Fibroblast of skin of left biceps (primary cell): ENCODE data around the gene CPT1A.

ENCODE experiments used
- DNase-seq, 2 experiments: peaks; one replicate each; pipeline ENCODE4 v3.0.0-alpha.2; 2013; ENCODE audit warnings: low read depth in 2 of 2

The CPT1A gene

DNA sequence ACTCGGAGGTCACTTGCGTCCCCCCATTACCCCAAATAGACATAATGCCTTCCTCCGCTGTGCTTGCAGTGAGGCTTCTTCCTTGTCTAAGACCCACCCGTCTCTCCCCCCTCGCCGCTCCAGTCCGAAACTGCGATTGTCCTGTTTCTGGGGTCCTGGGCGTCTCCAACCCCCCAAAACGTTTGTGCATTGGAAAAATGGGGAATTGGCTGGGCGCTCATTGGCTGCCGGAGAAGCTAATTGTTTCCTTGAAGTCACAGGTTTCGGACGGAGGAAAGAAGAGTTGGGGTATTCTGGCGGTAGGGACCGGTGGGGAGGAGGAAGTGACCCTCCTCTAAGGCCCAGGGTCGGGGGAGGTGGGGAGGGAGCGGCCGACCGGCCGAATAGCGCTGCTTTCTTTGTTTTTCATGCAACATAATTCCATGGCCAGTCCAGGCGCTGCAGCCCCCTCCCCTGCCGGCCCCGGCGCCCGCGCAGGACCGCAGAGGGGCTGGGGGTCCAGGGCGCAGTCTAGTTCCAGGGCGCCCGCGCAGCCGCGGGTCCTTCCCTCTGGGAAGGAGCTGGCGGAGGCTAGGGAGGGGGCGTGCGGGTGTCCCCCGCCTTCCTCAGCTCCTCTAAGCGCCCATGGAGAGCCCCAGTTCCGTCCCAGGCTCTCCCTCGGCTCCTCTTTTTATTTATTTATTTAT, 12.7 kb upstream of the CPT1A start:
- no peak for DNase-seq

DNA sequence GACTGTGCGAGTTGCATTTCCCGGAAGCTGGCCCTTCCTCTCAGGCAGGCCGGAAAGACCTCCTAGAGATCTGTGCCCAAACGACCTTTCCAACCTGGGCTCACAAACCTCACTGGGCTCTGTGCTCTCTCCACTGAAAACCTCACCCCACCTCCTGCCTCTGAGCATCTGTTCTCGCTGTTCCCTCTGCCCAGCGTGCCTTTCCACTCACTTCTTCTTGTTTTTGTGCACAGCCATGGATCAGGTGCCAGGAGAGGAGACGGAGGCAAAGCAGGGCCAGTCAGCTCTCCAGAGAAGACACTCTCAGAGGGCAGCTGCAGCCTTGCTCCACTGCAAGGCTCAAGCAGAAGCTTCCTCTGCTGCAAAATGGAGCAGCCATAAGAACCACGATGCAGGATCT, 10.9 kb upstream of the CPT1A start:
- DNase-seq = no peak

DNA sequence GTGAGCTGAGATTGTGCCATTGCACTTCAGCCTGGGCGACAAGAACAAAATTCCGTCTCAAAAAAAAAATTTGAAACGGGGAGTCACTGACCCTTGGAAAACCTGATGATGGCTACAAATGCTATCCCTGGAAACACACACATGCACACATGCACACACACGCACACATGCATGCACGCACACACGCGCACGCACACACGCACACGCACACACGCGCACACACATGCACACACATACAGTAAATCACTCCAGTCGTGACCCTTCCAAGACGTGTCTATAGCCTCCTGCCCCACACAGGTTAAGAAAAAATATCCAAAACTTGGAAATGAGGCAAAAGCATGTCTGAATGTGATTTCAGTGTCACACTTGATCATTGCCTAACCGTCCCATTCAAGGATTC, 6.7 kb upstream of the CPT1A start:
- DNase-seq = no peak

DNA sequence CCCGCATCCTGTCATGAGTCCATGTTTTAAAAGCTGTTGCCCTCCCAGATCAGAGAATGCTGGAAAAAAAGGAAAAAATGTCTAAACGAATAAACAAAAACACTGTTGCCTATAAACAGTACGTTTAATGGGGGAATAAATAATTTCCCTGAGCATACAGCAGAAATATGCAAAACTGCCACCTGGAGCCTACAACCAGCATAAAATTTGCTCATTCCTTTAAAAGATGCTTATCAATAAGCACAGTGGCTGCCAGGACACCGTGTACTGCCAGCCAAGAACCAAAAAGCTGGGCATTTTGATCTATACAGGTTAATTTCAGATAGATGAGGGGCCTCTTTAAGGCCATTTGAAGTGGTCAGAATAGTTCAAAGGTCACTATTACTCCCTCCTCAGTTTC, 5.7 kb upstream of the CPT1A start:
- DNase-seq = no peak

DNA sequence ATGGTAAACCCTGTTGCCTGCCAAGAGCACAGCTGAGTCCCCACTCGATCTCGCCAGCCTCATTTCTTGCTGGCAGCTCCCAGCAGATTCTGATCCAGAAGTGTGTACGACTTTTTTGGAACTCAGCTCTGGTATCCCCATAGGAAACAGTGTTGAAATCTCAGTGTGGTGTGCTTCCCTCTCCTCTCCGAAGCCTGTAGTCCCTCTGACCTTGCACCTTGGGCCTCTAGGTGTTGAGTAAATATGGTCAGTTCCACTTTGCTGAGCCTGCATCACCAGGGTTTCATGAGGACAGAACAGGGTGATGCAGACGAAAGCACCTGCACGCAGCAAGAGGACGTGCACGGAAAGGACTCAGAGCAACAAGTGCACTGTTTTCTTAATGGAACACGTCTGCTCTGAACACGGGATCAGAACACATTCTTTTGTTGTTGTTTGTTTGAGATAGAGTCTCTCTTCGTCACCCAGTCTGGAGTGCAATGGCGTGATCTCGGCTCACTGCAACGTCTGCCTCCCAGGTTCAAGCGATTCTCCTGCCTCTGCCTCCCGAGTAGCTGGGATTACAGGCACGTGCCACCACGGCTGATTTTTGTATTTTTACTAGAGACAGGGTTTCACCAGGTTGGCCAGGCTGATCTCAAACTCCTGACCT, 3.8 kb upstream of the CPT1A start:
- no peak for DNase-seq

DNA sequence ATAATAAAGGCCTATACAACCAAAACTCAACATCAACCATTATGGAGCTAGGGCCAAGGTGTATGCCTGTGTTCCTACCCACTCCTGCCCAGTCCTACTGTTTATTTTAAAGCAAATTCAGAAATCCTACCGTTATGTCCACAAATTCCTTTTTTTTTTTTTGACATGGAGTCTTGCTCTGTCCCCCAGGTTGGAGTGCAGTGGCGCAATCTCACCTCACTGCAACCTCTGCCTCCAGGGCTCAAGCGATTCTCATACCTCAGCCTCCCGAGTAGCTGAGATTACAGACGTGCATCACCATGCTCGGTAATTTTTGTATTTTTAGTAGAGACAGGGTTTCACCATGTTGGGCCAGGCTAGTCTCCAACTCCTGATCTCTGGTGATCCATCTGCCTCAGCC, 3.1 kb upstream of the CPT1A start:
- DNase-seq = no peak

DNA sequence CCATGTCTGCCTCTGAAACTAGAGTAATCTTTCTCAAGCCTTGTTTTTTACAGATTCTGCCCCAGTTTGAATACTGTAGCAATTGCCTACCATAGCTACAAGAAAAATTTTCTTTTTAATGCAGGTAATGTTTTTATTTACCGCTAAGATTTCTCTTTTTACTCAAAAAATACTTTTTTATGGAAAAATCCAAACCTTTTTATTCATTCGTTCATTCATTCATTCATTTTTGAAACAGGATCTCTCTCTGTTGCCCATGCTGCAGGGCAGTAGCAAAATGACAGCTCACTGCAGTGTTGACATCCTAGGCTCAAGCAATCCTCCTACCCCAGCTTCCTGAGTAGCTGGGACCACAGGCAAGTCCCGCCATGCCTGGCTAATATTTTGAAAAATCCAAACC, 2.7 kb upstream of the CPT1A start:
- DNase-seq = no peak

DNA sequence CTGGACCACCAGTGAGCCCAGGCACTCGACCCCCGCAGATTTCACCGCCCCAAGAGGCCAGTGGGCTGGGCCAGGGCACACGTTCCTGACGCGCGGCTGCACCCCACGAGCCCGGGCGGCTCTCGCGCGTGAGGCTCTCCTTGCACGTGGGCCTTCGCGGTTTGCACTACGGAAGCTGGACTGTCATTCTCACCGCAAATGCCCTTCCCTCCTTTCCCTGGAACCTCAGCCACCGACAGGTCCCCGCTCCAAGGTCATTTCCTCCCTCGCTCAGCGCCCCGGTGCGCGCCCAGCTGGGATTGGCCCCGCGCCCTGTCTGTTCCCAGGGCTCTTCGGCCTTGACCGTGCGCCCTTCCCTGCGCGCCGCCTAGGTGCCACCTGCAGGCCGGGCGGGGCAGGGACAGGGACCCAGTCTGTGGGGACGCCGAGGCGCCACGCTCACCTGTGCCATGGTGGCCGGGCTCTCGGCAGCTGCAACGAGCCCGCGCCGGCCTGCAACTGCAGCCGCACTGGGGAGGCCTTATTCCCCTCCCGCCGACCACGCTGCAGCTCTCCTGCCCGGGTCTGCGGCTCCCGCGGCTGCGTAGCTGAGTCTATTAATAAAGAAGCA, 2.1 kb upstream of the CPT1A start:
- DNase-seq = no peak

DNA sequence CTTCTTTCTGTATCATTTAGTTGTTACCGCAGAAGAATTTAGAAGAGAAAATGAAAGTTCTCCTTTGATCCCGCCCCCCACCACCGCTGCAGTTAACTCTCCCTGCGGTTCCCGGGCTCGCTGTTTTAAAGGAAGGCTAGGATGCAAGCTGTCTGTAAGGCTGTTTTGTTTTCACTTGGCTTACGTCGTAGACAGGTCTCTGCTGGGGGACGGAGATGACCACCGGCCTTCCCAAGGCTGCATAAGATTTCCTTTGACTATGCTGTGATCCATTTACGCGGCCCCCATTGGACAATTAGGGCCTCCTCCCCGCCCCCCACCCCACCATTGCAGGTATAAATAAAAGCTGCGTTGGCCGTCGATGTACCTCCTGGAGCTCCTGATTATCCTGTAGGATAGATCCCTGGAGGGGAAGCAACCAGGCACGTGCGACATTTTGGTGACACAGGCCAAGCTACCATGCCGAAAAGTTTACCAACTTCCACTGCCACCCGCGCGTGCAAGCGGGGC, 1.4 kb upstream of the CPT1A start:
- DNase-seq = no peak

DNA sequence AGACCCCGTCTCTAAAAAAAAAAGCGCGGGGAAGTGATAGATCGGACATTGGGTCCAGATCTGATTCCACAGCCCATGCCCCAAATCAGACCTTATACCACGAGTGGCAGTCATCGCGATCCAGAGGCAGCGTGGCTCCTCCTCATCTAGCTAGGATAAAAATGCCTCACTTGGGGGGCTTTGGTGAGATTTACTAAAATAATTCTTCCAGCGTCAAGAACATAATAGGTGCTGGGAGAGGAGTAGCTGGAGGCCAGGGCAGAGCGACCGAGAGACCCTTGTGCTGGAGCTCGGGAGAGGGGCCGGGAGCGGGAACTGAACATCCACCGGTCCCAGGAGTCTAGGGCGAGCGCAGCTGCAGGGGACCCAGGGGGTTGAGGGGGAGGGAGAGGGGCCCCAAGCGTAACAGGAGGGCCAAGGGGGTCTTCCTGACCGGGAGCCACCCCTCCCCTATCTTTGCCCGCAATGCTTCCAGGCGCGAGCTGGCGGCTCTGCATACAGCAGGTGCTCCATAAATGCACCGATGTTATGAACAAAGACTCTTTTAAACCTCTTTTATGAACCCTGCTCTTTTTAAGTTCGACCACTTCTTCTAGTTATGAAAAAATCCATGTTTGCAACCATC, 823 bp upstream of the CPT1A start:
- DNase-seq = no peak

DNA sequence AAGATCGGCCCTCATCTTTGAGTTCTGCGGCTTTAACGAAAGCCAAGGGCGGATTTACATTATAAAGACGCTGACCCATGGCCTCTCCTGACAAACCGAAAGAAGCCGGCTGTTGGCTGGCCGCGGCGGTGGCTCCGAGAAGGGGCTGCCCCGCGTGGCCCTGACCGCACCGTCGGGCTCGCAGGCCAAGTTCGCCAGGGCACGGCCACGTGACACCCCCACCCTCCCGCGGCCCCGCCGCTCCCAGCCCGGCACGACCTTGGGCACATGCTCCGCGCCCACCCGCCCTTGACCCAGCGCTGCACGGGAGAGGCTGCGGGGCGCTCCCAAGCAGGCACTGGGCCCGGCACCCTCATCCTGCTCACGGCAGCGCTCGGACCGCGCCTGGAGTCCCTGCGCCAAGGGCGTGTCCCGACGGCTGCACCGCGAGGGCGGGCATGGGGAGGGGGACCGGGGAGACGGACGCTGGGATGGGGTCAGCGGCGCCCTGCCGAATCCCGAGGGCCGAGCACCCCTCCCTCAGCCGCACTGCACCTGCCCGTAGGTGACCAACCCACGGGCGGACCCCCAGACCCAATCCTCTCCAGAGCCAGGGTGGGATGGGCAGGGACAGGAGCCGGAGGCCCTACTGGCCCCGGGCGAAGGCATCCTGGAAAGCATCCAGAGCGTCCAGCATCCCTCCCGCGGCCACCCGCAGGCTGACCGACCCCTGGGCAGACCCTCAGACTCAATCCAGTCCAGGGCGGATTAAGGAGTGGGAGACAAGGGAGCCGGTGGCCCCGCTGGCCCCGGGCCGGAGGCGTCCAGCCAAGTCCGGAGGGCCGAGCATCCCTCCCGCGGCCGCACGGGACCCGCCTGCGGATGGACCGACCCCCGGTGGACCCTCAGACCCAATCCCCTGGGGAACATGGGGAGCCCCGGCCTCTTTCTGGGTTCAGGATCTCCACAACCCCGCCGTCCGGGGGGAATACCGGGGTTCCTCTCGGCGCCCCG, 759 bp downstream of the CPT1A start:
- DNase-seq = no peak

DNA sequence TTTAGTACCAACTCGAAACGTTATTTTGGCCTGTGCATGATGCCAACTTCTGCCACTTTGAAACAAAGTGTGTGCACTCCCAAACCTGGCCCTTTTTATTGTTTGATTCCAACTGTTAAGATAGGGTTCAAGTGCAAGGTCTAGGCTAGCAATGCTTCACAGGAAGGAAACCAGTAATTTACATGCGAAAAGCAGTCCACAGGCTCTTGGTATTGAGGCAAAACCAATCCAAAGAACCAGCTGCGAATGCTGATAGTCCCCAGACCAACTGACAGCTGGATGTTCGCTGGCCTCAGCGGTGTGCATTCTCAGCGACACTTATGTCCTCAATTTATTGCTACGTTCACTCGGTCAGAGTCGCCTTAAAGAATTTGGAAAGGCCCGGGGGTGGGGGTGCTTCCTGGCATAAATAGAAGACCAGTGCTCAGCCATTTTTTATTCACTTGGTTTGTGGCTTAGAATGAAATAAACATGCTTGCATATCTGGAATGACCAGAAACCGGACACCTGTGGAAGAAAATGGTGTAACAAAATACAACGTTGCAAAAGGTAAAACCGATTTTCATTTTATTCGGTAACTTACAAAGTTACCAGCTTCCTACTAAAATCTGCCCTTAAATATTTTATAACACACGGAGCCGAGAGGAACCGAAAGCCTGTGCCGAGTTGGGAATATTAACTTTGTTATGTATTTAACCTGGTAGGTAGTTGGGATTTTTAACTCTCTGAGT, 1.6 kb downstream of the CPT1A start:
- DNase-seq = no peak

DNA sequence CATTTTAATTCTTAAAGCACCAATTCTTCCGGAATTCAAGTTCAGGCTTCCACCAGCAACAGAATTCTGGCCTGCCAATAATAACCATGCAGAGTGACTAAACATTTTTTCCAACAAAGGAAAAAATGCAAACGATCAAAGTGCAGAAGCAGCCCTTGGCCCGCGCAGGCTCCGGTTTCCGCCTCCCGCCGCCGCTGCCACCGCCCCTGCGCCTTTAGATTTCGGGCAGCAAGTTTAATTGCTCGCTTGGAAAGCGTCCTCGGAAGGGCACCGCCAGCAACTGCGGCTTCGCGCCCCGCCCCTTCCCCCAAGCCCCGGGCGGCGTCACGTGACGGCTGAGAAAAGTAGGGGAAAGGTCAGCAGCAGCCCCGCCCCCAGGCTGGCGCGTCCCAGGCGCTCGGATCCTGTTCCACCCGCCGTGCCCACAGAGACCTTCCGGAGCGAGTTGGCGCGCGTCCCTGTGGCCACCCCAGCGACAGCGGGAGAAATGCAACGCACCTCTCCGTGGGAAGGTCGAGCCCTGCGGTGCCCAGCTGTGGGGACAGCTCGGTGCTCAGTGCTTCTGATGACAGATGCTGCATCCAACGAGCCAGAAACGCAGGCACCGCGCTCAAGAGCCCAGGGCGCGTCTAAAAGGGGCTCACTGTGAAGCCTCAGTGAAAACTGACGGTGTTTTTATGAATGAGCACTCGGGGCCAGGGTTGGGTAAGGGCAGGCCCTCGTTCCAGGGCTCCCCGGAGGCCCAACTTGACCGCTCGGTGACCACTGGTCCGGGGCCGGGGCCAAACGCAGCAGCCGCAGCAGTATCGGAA, 2.5 kb downstream of the CPT1A start:
- DNase-seq = peak; percentile 63 to 67

DNA sequence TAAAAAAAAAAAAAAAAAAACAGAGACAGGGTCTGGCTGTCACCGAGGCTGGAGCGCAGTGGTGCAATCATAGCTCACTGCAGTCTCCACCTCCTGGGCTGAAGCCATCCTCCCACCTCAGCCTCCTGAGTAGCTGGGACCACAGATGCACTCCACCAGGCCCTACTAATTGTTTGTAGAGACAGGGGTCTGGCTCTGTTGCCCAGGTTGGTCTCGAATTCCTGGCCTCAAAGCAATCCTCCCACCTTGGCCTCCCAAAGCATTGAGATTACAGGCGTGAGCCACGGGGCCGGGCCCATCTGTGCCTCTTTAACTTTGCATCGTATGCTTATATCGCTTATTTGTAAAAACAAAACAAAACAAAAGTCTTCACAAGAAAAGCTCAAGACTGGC, 3.1 kb downstream of the CPT1A start:
- no peak for DNase-seq

DNA sequence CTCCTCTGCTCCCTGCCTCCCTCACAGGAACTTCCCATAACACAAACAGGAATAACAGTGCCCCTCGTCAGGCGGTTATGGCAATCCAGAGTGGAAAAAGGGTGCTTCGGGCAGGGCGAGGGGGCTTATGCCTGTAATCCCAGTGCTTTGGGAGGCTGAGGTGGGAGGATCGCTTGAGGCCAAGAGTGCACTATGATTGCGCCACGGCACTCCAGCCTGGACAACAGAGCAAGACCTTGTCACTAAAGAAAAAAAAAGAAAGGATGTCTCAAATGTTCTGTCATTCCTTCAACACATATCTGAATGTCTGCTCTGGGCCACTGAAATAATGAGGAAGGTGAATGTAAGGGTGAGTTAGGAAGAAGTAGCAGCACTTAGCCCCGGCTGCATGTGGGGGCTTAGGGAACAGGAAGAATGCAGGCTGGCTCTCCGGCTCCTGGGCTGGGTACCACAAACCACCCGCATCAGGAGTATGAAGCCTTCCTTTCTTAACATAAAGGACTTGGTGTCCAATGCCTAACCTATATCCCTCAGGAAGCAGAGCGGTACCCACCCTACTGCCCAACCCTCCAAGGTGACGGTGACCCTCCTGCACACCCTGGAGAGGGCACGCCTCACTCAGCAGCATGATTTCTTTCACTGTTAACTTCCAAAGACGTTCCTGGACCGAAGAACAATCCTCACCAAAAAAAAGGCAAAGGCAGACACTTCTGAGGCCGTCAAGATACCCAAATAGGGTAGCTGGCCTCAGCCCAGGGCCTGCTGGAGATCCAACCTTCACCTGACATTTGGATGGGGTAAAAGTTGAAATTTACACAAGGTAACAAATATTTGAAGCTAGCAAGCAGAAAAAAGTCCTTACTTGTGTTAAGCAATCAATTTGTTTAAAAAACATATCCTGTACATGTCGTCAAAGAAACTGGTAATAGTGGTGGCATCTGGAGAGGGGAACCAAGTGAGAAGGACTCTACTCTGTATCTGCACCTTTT, 3.8 kb downstream of the CPT1A start:
- DNase-seq = no peak

DNA sequence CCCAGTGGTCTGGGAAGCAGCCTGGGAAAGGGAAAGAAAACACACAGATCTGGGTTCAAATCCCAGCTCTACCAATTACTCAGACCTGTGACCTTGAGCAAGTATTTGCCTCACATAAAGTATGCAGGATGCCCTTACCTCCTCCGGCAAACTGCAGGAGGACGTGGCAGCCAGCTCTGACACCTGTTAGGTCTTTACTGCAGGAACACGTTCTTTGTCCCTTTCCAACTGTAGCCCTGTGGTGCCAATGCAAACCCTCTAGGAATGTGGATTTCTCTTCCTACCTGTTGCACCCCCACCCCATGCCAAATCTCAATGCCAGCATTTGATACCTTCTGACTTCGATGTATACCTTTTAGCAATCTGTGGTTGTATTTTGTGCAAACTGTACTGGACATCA, 6.0 kb downstream of the CPT1A start:
- no peak for DNase-seq

DNA sequence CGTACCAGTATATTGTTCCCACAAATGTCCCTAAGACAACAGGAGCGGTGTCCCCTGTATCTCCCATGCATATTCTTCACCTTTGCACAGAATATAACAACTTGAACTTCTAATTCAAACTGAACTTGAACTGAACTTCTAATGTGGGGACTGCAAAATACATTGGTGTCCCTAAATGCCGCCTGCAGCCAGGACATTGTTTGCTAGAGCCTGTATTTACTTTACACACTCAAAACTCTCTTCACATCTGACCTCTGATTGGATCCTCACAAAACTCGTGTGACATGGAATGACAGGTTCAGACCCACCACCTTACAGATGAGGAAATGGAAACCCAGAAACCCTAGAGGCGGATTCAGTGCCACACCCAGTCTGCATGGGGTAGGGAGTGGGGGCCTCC, 6.4 kb downstream of the CPT1A start:
- no peak for DNase-seq

DNA sequence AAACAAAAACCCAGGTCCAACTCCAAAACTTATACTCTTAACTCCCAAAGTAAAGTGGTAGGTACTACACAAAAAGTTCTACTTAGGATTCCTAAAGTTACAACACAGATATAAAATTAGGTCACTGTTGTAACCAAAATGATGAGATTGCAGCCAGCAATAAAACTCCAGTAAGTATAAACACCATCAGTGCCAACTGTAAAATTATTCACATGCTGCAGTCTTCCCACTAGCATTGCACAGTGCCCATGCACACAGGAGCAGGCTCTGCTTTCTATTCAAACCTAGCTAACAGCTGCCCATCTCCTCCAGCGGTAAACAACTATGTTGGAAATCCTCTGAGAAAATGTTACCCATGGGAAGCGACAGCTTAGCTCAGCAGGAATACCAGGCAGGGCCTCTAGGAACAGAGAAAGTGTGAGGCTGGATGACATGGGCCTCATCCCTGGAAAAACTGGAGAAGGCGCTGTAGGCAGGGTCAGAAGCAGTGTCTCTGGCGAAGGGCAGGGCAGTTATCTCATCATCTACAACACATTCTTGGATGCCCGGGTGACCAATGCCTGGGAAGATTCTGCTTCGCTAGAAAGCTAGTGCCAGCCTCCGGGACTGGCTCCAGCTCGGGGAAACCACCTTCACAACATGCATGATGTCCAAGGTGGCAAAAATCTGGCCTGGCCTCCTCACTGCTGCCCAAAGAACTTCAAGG, 9.1 kb downstream of the CPT1A start:
- no peak for DNase-seq
